Activated T-cell treated with anti-CD3 and anti-CD28 coated beads for 1 hour (primary cell): Measurements from ENCODE around the gene SEC14L5.
"Not testable (repeated sequence)": the region's sequence is repeated elsewhere in the genome, so short reads cannot be mapped to it uniquely, and the experiment has no call there.

ENCODE experiments used
- DNase-seq: peaks from one replicate; pipeline ENCODE4 v3.0.0-alpha.2; 2020; ENCODE audit warnings: low read depth

The SEC14L5 gene

DNA sequence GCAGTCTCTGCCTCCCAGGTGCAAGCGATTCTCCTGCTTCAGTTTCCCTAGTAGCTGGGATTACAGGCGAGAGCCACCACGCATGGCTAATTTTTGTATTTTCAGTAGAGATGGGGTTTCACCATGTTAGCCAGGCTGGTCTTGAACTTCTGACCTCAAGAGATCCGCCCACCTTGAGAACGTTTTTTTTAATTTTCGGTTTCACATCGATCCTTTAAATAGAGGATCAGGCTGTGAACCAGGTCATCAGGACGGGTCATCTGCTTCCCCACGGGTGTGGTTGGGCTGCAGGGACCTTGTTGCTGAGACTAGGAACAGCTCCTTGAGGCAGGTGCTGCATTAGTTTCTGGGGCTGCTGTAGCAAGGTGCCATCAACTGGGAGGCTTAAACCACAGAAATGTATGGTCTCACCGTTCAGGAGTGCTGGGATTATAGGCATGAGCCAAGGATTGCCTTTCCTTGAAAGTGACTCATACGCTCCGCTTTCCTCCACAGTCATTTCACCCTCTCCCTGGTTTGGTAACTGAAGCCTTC is 83.5 kb downstream of the SEC14L5 start:
- DNase-seq = no peak

DNA sequence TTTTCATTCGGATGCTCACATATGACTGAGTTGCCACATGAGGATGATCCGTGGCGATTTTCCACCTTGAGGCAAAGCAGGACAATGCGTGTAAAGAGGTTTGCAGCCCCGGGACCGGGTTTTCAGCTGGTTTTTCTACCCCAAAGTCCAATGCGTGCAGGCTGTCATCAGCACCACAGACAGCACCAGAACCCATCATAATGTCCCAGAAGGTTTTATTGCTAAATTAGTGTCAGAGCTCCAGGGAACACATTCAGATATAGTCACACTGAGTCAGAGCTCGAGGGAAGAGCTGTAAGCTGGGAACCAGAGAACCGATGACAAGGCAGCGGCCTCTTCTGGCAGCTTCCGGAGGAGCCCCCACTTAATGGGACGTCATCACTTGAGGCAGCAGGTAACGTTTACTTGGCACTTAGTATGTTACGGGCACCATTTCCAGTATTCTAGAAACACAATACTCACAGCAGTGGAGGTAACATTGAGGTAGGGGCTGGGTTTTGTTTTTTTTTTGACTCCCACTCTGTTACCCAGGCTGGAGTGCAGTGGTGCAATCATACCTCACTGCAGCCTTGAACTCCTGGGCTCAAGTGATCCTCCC is 84.5 kb downstream of the SEC14L5 start:
- DNase-seq = no peak

DNA sequence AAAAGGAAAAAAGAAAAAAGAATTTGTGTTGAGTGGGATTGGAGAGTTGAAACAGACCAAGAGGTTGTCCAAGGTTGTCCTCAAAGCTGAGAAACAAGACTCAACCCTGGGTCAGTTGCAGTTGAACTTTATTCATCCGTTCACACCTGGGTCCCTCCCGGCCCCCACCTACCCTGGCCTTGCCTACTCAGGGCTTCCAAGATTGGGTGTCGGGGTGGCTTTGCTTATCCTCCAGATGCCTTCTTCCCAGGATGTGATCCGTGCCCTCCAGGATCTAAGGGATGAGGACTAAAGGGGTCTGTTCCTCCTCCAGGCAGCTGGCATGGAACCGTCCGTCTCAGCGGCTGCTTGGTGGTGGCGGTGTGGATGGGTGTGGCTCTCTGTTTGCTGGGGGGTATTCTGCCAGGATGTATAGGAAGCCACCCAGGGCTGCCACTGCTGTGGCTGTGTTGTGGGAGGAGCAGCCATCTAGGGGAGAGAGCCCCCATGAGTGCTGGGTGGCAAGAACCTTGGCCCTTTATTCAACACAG is 85.9 kb downstream of the SEC14L5 start:
- no peak for DNase-seq

DNA sequence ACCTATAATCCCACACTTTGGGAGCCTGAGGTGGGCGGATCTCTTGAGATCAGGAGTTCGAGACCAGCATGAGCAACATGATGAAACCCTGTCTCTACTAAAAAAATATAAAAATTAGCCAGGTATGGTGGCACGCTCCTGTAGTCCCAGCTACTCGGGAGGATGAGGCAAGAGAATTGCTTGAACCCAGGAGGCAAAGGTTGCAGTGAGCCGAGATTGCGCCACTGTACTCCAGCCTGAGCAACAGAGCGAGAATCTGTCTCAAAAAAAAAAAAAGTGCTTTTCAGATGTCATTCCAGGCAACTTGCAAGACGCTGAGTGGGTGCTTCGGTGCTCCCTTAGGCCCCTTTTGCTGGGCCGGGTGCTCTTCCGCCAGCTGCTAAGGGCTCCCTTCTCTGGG is 86.5 kb downstream of the SEC14L5 start:
- DNase-seq = not testable (repeated sequence)

DNA sequence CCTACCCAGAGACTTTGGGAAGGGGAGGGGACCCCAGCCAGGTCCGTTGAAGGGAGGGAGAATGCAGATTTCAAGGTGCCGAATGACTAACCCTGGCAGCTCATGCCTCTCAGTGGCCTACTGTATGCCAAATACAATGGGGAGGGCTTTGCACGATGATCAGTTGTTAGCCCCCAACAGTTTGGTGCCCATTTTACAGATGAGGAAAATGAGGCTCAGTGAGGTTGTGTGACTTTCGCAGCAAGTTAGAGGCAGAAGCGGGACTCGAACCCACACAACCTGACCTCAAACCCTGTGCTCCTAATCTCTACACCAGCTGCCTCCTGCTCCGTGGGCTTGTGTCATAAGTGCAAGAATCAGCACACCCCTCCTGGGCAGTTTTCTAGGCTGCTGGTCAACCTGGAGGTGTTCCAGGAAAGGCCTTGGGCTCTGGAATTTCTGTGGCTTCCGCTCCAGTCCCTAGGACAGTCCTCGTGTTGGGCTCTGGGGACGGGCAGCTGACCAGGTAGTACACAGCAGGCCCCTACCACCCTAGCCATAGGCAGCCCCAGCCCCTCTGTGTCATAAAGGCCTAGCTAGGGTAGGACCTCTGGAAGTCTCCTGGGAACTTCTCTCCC is 87.5 kb downstream of the SEC14L5 start:
- DNase-seq = no peak

DNA sequence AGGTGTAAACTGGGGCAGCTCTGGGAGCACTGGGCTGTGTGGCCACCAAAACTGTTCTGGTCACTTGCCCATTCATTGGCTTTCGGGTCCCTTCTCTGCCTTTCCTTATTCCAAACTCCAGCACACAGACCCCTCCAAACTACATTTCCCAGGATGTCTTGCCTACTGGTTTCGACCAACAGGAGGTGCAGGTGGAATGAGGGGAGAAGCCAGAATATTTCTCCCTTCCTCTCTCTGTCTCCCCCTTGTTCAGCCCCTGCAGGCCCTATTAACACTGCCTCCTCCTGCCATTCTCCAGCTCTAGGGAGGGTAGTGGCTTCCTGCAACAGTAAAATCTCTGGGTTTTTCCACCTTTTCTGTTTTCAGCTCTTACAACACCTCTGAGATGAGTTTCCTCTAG is 88.8 kb downstream of the SEC14L5 start:
- no peak for DNase-seq

DNA sequence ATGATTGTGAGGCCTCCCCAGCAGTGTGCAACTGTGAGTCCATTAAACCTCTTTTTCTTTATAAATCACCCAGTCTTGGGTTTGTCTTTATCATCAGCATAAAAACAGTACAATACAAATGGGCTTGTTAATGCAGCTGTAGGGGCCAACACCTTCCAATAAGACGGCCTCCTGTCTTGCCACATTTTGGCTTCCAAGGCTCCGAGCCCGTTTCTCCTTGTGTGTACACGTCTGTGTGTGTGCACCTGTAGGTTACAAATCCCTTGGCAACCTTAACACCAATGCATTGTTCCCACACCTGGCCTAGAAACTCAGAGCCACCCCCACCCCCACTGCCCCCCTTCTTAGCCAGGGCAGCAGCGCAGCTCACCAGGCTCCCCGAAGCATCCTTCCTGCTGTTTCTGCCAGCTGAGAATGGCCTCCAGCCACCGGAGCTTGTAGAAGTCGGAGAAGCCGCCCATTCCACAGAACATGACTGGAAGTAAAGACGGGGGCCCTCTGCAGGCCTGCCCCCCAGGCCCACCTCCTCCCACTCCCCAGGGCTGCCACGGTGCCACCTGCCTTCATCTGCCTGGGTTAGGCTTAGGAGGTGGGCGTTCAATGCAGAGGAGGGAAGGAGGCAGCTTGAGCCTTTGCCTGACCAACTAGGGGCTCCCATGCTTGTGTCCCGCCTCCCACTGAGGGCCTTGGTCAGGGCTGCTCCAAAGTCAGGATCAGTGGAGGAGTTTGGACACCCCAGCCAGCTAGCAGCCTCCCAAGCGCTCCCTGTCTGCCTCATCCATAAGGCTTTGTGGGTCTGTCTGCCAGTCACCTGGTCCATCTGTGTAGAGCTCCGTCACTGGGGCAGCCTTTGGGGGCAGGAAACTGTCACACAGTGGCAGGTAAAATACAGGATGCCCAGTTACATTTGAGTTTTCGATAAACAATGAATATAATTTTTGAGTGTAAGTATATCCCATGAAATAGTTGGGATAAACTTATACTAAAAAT is 97.0 kb downstream of the SEC14L5 start:
- no peak for DNase-seq

DNA sequence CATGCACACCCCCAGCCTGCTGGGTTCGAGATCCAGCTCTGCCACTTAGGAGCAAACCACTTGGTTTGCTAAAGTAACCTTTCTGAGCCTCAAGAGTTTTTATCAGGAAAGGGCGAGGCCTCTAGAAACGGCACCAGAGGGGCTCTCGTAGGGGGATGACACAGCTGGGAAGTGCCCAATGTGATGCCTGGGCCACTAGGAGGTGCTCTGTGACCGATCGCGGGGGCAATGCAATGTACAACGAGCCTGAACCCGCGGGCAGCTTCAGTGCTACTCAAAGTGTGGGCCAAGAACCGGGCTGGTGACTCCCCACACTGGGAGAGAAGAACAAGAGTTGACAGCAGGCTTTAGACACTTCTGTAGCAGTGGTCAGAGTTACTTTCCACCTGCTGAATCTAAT is 98.2 kb downstream of the SEC14L5 start:
- peak; percentile 24 for DNase-seq

DNA sequence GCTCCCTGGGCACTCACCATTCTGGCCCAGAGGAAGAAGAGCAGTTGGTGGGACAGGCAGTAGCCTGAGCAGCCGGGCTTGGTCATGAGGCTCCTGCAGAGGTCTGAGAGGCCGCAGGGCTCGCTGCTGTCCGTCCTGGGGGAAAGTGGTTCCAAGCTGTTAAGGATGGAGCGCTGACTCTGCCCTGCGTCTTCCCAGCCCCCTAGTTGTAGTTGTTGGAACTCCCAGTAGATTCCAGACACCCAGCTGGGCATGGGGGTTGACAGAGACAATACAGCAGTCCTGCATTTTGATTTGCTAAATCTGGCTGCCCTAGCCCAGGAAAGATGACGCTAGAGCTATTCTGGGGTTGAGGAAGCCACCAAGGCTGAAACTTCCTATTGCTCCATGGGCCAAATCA is 100.3 kb downstream of the SEC14L5 start:
- DNase-seq = no peak

DNA sequence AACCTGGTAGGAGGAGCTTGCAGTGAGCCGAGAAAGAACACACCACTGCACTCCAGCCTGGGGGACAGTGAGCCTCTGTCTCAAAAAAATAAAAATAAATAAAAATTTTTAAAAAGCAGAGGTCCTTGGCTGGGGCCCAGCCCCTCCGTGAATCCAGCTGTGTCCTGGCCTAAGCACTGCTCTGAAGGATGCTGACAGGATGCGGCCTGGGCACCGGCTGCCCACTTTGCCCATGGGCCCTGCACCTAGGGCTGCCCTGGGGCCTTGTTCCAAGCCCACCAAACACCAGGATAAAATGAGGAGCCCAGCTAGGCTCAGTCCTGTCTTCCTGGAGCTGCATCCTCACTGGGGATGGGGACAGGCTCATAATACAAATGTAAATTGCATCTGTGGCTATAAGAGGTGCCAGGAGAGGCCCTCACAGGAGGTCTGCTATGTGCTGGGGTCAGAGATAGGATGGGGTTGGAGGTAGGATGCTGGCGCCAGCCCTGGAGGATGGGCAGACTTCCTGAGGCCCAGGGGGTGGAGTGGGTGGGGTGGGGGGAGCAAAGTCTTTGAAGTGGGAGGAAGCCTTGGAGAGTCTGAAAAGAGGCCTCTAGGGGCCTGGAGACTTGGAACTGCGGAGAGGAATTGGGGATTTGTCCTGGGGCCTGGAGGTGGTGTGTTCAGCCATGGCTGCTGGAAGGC is 101.4 kb downstream of the SEC14L5 start:
- DNase-seq = no peak

DNA sequence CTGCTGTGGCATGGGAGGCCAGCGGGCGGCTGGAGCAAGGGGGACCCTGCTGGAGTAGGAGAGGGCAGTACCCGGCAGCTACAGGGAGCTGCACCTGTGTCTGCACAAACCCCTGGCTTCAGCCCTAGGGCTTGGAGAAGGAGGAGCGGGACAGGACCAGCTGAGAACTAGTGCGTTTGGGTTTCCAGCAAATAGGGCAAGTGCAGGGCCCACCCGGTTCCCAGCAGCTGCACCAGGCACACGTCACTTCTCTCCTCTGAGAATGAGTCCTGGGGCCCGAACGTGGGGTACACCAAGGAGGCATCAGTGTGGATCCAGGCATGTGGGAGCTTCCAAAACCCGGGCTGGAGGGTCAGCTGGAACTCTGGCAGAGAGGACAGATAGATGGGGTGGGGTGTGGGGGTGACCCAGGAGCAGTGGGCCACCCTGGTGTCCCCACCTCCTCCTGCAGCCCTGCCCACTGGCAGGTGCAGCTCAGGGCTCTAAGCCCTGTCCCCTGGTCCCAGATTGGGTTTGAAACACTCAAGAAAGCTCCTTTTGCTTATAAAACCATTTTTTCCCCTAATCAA is 102.0 kb downstream of the SEC14L5 start:
- DNase-seq = no peak

DNA sequence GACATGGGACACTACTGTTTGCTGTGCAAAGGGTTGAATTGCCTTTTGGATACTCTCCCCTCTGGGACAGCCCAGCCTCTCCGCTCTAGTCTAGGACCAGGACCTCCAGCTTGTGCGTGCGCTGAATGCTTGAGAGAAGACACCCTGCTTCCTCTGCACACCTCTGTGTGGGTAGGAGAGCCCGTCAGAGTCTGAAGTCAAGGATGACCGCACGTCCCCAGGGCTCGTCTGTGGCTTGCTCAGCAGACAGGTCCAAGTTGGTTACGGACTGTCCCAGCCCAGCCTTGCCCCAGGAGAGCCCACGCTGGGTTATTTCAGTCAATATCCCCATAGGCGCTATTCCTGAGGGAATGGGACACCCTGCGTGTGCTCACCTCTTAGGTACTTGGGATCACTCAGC is 103.9 kb downstream of the SEC14L5 start:
- DNase-seq = no peak

DNA sequence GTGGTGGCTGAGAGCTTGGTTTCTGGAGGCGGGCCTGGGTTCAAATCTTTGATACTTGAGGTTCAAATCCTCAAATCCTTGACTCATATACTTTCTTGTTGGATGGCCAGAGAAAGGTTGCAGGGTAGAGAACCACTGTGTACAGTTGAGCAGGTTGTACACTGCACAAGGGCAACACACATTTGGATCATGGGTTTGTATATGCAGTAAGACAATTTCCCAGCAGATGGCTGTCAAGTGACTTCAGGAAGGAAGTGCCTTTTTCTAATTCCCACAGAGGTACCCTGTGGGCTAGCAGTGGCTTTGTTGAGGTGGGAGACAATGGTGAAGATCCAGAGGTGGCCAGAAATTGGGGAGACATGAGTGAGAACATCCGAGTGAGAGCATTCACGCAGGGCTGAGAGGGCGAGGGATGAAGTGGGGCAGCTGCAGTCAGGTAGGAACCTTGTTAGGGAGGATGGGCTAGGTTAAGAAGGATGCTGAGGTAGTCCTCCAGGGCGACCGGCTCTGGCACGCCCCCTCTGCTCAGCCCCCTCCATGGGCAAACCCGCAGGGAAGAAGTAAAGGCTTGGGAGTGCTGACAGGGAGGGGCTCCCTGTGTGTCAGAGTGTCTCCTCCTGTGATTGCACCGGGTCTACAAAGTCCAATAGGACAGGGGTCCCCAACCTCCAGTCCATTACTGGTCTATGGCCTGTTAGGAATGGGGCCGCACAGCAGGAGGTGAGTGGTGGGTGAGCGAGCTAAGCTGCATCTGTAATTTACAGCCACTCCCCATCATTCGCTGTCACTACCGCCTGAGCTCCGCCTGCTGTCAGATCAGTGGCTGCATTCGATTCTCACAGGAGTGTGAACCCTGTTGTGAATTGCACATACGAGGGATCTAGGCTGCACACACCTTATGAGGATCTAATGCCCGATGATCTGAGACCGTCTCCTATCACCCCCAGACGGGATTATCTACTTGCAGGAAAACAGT is 104.9 kb downstream of the SEC14L5 start:
- no peak for DNase-seq

DNA sequence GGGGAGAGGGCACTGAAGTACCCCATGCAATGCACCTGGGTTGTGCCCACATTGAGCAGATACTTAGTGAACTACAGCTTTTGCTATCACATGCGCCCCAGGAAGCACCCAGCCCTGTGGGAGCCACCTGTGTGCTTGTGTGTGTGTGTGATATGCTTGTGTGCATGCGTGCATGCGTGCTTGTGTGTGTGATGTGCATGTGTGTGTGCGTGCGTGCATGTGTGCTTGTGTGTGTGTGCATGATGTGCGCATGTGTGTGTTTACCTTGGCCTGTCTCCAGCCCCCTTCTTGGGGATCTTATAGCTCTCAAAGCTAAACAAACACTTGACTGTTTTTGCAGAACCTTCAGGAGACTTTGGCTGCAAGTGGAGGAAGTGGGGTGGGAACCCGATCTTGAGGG is 106.8 kb downstream of the SEC14L5 start:
- DNase-seq = no peak

DNA sequence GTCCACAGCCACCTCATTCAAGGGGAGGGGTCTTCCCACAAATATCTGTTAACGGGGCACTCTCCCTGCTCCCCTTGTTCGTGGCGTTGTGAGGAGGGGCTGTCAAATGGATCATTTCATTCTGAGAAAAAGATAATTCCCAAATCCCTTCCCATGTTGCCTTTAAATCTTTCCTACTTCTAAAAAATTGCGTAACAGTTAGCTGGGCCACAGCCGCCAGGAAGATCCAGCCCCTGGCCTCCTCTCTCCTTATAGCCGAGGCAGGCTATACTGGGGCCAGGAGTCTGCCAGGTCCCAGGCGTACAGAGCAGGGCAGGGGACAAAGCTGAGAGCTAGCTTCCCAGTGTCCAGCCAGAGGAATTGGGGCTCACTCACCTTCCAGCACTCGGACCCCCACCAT is 107.2 kb downstream of the SEC14L5 start:
- no peak for DNase-seq

DNA sequence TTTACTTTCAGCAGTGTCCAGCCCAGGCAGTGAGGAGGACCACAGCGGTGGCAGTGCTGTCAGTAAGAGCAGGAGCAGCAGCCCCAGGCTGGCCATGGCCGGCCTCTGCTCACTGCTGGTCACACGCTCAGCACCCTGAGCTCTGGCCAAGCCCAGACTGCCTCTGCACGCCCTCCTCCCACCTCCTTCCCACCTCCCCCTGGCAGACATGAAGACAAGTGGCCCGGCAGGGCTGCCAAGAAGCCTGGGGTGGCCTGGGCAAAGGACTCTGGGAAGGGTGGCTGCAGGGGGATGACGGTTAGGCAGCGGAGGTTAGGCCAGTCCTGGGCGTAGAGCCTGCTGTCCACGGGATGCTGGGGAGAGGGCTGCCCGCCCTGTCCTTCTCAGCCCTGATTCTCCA is 107.7 kb downstream of the SEC14L5 start, which contains the start of gene C16orf89:
Gene C16orf89, minus strand, starts transcription at position 144 of the 400 bp plus-strand sequence. Its CDS starts 48 bp downstream, at position 96.
- no peak for DNase-seq

DNA sequence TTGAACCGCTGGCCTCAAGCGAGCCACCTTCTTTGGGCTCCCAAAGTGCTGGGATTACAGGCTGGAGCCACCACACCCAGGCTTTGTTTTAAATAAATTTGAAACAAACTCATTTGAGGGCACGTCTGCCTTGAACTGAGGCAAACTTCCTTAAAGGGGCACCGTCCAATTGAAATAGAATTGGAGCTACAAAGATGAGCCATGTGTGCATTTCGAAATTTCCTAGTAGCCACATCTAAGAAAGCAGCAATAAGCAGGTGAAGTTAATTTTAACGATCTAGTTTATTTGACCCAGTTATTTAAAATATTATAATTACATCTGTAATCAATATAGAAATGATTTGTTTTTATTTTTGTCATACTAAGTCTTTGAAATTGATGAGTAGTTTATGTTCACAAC is 108.4 kb downstream of the SEC14L5 start:
- no peak for DNase-seq
